ENCODE measurements around the gene THEMIS2.

DNA sequence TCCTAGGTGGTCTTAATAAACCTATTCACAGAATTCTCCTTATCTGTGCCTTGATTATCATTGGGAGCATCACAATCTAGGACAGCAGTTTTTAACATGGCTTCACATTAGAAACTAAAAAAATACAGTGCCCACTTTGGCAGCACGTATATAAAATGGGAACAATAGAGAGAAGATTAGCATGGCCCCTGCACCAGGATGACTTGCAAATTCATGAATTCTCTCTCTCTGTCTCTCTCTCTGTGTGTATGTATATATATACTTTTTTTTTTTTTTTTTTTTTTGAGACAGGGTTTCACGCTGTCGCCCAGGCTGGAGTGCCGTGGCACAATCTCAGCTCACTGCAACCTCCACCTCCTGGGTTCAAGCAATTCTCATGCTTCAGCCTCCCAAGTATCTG is 47.9 kb upstream of the THEMIS2 start:
- no peak for TF ChIP-seq YY1 (IDR thresholded peaks at IDR 0.05; ENCODE audit: low read depth)
- TF ChIP-seq RAD21 (IDR thresholded peaks at IDR 0.05; ENCODE audit: low read depth), result no peak
- no peak for TF ChIP-seq EP300 (IDR thresholded peaks at IDR 0.05; ENCODE audit: borderline replicate concordance)
- TF ChIP-seq ZBTB7A (IDR thresholded peaks at IDR 0.05; ENCODE audit: low read depth), result no peak
- no peak for TF ChIP-seq TCF12 (IDR thresholded peaks at IDR 0.05; ENCODE audit: low read depth)
- no peak for TF ChIP-seq TAF1 (IDR thresholded peaks at IDR 0.05; ENCODE audit: low read depth)
- TF ChIP-seq CREB1 (IDR thresholded peaks at IDR 0.05; ENCODE audit: low read depth), result no peak
- no peak for TF ChIP-seq EGR1 (IDR thresholded peaks at IDR 0.05)
- TF ChIP-seq, protein P1, sequence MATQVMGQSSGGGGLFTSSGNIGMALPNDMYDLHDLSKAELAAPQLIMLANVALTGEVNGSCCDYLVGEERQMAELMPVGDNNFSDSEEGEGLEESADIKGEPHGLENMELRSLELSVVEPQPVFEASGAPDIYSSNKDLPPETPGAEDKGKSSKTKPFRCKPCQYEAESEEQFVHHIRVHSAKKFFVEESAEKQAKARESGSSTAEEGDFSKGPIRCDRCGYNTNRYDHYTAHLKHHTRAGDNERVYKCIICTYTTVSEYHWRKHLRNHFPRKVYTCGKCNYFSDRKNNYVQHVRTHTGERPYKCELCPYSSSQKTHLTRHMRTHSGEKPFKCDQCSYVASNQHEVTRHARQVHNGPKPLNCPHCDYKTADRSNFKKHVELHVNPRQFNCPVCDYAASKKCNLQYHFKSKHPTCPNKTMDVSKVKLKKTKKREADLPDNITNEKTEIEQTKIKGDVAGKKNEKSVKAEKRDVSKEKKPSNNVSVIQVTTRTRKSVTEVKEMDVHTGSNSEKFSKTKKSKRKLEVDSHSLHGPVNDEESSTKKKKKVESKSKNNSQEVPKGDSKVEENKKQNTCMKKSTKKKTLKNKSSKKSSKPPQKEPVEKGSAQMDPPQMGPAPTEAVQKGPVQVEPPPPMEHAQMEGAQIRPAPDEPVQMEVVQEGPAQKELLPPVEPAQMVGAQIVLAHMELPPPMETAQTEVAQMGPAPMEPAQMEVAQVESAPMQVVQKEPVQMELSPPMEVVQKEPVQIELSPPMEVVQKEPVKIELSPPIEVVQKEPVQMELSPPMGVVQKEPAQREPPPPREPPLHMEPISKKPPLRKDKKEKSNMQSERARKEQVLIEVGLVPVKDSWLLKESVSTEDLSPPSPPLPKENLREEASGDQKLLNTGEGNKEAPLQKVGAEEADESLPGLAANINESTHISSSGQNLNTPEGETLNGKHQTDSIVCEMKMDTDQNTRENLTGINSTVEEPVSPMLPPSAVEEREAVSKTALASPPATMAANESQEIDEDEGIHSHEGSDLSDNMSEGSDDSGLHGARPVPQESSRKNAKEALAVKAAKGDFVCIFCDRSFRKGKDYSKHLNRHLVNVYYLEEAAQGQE (IDR thresholded peaks at IDR 0.05; ENCODE audit: low read depth), result no peak
- TF ChIP-seq CEBPB (IDR thresholded peaks at IDR 0.05), result no peak

Data from Ishikawa (cell line).